GM12864 (cell line): ENCODE results near the gene RNF224.

Source experiments
- DNase-seq: peaks from one replicate; pipeline ENCODE4 v3.0.0-alpha.2; 2011; ENCODE audit warnings: low read depth
- H3K4me3 ChIP-seq: 2 replicates; pipeline ENCODE4 v1.5.1; 2011; ENCODE audit warnings: mild to moderate bottlenecking, low read depth, low read length, control low read depth
- CTCF ChIP-seq: IDR thresholded peaks from 2 replicates; pipeline ENCODE4 v1.5.1; 2011; ENCODE audit warnings: low read depth, mild to moderate bottlenecking, moderate library complexity, low read length, control low read depth, inconsistent platforms; ENCODE audit errors: missing control alignments

RNF224 gene

GRCh38 chr9:137214620-137215019, 12.7 kb upstream of the RNF224 start:
- no peak overlapping the region for H3K4me3 ChIP-seq
- TF ChIP-seq CTCF, result no peak
- no peak for DNase-seq

GRCh38 chr9:137215196-137215986, 11.9 kb upstream of the RNF224 start:
- TF ChIP-seq CTCF, result no peak
- no peak overlapping the region for H3K4me3 ChIP-seq
- no peak for DNase-seq

- no peak for DNase-seq
- no peak for TF ChIP-seq CTCF
- H3K4me3 ChIP-seq, result no peak overlapping the region
These were observed 10.9 kb upstream of the RNF224 start for GRCh38 chr9:137216188-137216965.

GRCh38 chr9:137217276-137218211, 9.8 kb upstream of the RNF224 start:
- no peak for TF ChIP-seq CTCF
- DNase-seq, result no peak
- no peak overlapping the region for H3K4me3 ChIP-seq

- no peak for DNase-seq
- TF ChIP-seq CTCF, result no peak
- no peak overlapping the region for H3K4me3 ChIP-seq
These were observed 9.0 kb upstream of the RNF224 start for GRCh38 chr9:137218212-137218753.

GRCh38 chr9:137218754-137219271, 8.5 kb upstream of the RNF224 start:
- DNase-seq, result no peak
- H3K4me3 ChIP-seq, result no peak overlapping the region
- TF ChIP-seq CTCF, result no peak
